Hematopoietic multipotent progenitor cell (in vitro differentiated cells): Measurements from ENCODE around the gene CYP4F12. TPM values are rescaled to one million over a fixed set of nuclear protein-coding genes. Genes with fewer than 3 reads are reported as not detected.
"Not testable (repeated sequence)": the region's sequence is repeated elsewhere in the genome, so short reads cannot be mapped to it uniquely, and the experiment has no call there.

Experiments
- DNase-seq, 3 donors: peaks; one replicate each; pipeline ENCODE4 v3.0.0-alpha.2; 2011 to 2015; ENCODE audit warnings: low read depth in 2 of 3, low spot score in 2 of 3
- total RNA-seq: library from RNA; depleted of rRNA; stranded (reverse); fragments of >200 nt; gene quantifications from one replicate; pipeline ENCODE4 v1.2.3, GENCODE V29; 2012

CYP4F12 gene
- total RNA-seq, 1 donor = 0.27 TPM

GRCh38 chr19:15644816-15645215, 28.1 kb upstream of the CYP4F12 start:
- DNase-seq = no peak

GRCh38 chr19:15649526-15649925, 23.4 kb upstream of the CYP4F12 start:
- DNase-seq = no peak

GRCh38 chr19:15650123-15650522, 22.8 kb upstream of the CYP4F12 start:
- DNase-seq = not testable (repeated sequence)

GRCh38 chr19:15651791-15652190, 21.1 kb upstream of the CYP4F12 start:
- DNase-seq = no peak

- DNase-seq = no peak
Measured at GRCh38 chr19:15652559-15653278, 20.2 kb upstream of the CYP4F12 start.

- DNase-seq = no peak
Measured at GRCh38 chr19:15656467-15656866, 16.4 kb upstream of the CYP4F12 start.

GRCh38 chr19:15663247-15663646, 9.6 kb upstream of the CYP4F12 start:
- DNase-seq = no peak

- no peak for DNase-seq
Measured at GRCh38 chr19:15666186-15666585, 6.7 kb upstream of the CYP4F12 start.

GRCh38 chr19:15666883-15667282, 6.0 kb upstream of the CYP4F12 start:
- no peak for DNase-seq

- no peak for DNase-seq
Measured at GRCh38 chr19:15669440-15669839, 3.4 kb upstream of the CYP4F12 start.

GRCh38 chr19:15669891-15670290, 3.0 kb upstream of the CYP4F12 start:
- no peak for DNase-seq

- no peak for DNase-seq
Measured at GRCh38 chr19:15671237-15671821, 1.6 kb upstream of the CYP4F12 start.

GRCh38 chr19:15671891-15672579, 852 bp upstream of the CYP4F12 start:
- no peak for DNase-seq

GRCh38 chr19:15673176-15673654, 328 bp downstream of the CYP4F12 start:
- DNase-seq = no peak

- DNase-seq = no peak
Measured at GRCh38 chr19:15675560-15675959, 2.7 kb downstream of the CYP4F12 start.

- DNase-seq = no peak
Measured at GRCh38 chr19:15679089-15679488, 6.2 kb downstream of the CYP4F12 start.

- DNase-seq = not testable (repeated sequence)
Measured at GRCh38 chr19:15679865-15680264, 7.0 kb downstream of the CYP4F12 start.

- no peak for DNase-seq
Measured at GRCh38 chr19:15680478-15681322, 7.8 kb downstream of the CYP4F12 start.

- DNase-seq = no peak
Measured at GRCh38 chr19:15683411-15683810, 10.5 kb downstream of the CYP4F12 start.

- DNase-seq = peak in 1 of 3 donors; percentile 35
Measured at GRCh38 chr19:15684828-15685227, 11.9 kb downstream of the CYP4F12 start.

GRCh38 chr19:15696654-15697194, 23.8 kb downstream of the CYP4F12 start:
- no peak for DNase-seq
